MCF 10A (cell line): Measurements from ENCODE around the gene FAM3C. TPM values are rescaled to one million over a fixed set of nuclear protein-coding genes. Genes with fewer than 3 reads are reported as not detected.

Source experiments
- BruUV-seq: library from RNA; stranded (reverse); fragments of 400-500 nt; replicated peaks from 2 replicates; lab custom pipeline; 2021; lab: Mats Ljungman, UMichigan
- CTCF ChIA-PET: fragments of 300-600 bp; sonication (Branson Sonifier 250); formaldehyde crosslinking; extraction: SDS; loops from one replicate; lab custom pipeline; 2021; ENCODE audit warnings: antibody characterized with exemption, inconsistent platforms; lab: Yijun Ruan, JAX
- POLR2A ChIA-PET: fragments of 300-600, 350-650 bp; sonication (Branson Sonifier 250); formaldehyde crosslinking; extraction: SDS; loops from one replicate; lab custom pipeline; 2020; ENCODE audit warnings: antibody characterized with exemption, inconsistent platforms; lab: Yijun Ruan, JAX
- DNase-seq: peaks from one replicate; pipeline ENCODE4 v3.0.0-alpha.2; 2018; ENCODE audit not compliant: unreplicated experiment
- H3K27ac Mint-ChIP-seq: one replicate; pipeline ENCODE4 v1.8.0; 2022; ENCODE audit warnings: mild to moderate bottlenecking, low read depth, mixed read lengths; ENCODE audit not compliant: unreplicated experiment
- H3K27me3 Mint-ChIP-seq: one replicate; pipeline ENCODE4 v1.8.0; 2022; ENCODE audit warnings: mixed read lengths; ENCODE audit not compliant: insufficient read depth, unreplicated experiment
- H3K36me3 Mint-ChIP-seq: one replicate; pipeline ENCODE4 v1.8.0; 2022; ENCODE audit warnings: mild to moderate bottlenecking, moderate library complexity, mixed read lengths; ENCODE audit not compliant: insufficient read depth, unreplicated experiment
- H3K4me1 Mint-ChIP-seq: one replicate; pipeline ENCODE4 v1.8.0; 2022; ENCODE audit warnings: mixed read lengths; ENCODE audit not compliant: insufficient read depth, unreplicated experiment
- H3K4me3 Mint-ChIP-seq: one replicate; pipeline ENCODE4 v1.8.0; 2022; ENCODE audit warnings: mild to moderate bottlenecking, moderate library complexity, mixed read lengths; ENCODE audit not compliant: unreplicated experiment
- H3K9me3 Mint-ChIP-seq: one replicate; pipeline ENCODE4 v1.8.0; 2022; ENCODE audit warnings: mixed read lengths; ENCODE audit not compliant: unreplicated experiment
- intact Hi-C: fragments of 100-400 bp; cut with micrococcal nuclease; formaldehyde crosslinking; loops from 2 replicates; pipeline ENCODE4 v1.14.1; 2022
- total RNA-seq: library from RNA; stranded (reverse); gene quantifications from 2 replicates; pipeline ENCODE4 v1.2.3, GENCODE V29; 2022
- TF ChIP-seq, protein P1 (sequence below): fragments of 200-600 bp; IDR thresholded peaks from one replicate; pipeline ENCODE4 v1.8.0; 2022; ENCODE audit warnings: antibody characterized with exemption, mild to moderate bottlenecking; ENCODE audit not compliant: unreplicated experiment

Gene FAM3C
- total RNA-seq, 1 experiment from 2014 or later, result 56.5 TPM

DNA sequence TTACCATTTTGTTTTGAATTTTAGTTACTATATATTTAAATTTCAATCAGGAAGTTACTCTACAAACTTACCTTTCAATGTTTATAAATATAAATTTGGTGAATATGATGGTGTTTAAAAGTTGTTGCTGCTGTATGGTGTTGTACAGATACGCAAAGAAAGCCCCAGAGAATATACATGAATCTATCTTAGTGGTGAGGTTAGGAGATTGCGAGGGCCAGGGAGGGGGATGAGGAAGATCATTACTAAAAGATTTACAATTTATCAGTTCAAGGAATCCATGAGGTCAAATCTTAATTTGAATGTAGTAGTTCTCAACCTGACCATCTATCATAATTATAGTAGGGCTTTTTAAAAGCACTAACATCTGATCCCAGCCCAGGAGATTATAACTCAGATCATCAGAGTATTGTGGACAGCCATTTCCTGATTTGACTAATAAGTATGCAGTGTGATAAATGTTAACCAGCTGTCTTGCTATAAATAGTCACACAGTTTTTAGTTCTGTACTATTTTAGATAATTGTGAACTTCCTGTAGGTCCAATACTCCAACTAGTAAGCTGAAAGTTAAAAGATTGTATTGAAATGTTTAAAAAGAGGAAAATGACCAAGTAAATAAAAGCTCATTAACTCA is 23.6 kb downstream of the FAM3C start:
- BruUV-seq, result no TSS peak
- POLR2A ChIA-PET, result interaction anchor here (1.2 to 1.4 kb wide), 2 partner anchors 23 to 175 kb away, joined by 3 read pairs; no protein-coding TSS in a partner anchor
- intact Hi-C loops, result no loop called here
- Mint-ChIP-seq H3K4me3 (no peak overlapping the region), H3K9me3 (no peaks in the 10 kb centered on the region), H3K36me3 (peaks cover 48% of the 10 kb centered on the region), H3K4me1 (peaks cover 7% of the 10 kb centered on the region), H3K27me3 (no peaks in the 10 kb centered on the region), H3K27ac (peak overlapping the region; percentile 25)
- TF ChIP-seq, protein P1, sequence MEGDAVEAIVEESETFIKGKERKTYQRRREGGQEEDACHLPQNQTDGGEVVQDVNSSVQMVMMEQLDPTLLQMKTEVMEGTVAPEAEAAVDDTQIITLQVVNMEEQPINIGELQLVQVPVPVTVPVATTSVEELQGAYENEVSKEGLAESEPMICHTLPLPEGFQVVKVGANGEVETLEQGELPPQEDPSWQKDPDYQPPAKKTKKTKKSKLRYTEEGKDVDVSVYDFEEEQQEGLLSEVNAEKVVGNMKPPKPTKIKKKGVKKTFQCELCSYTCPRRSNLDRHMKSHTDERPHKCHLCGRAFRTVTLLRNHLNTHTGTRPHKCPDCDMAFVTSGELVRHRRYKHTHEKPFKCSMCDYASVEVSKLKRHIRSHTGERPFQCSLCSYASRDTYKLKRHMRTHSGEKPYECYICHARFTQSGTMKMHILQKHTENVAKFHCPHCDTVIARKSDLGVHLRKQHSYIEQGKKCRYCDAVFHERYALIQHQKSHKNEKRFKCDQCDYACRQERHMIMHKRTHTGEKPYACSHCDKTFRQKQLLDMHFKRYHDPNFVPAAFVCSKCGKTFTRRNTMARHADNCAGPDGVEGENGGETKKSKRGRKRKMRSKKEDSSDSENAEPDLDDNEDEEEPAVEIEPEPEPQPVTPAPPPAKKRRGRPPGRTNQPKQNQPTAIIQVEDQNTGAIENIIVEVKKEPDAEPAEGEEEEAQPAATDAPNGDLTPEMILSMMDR, result no peak
- CTCF ChIA-PET, result interaction anchor here (1.0 to 2.2 kb wide), 4 partner anchors 11 to 622 kb away, joined by 6 to 11 read pairs (median 8); no protein-coding TSS in a partner anchor
- no peak for DNase-seq

DNA sequence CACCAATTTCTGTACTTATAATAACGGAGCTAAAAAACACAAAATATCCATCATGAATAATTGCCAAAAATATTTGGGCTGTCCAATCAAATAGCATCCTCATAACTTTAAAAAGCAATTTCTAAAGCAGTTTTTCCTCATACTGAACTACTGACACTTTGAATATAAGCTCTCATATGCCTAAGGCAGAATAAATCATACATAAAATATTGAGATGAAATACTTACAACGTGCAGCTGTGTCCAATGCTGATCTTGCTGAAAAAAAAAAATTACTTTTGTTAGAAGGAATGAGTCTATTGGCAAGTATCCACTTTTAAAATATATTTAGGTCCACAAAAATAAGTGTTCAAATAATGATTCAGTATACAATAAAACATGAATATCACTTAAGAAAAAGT is 24.2 kb downstream of the FAM3C start:
- Mint-ChIP-seq H3K9me3 (no peaks in the 10 kb centered on the region), H3K4me1 (peaks cover 7% of the 10 kb centered on the region), H3K27ac (peak overlapping the region; percentile 25), H3K27me3 (no peaks in the 10 kb centered on the region), H3K4me3 (no peak overlapping the region), H3K36me3 (peaks cover 44% of the 10 kb centered on the region)
- ChIA-PET POLR2A (interaction anchor here (1.2 to 1.4 kb wide), 2 partner anchors 24 to 176 kb away, joined by 3 read pairs; no protein-coding TSS in a partner anchor), CTCF (interaction anchor here (1.0 to 2.2 kb wide), 2 partner anchors 176 to 623 kb away, joined by 6 to 11 read pairs; no protein-coding TSS in a partner anchor)
- intact Hi-C loops, result no loop called here
- no TSS peak for BruUV-seq
- no peak for DNase-seq
- TF ChIP-seq, protein P1, result no peak

DNA sequence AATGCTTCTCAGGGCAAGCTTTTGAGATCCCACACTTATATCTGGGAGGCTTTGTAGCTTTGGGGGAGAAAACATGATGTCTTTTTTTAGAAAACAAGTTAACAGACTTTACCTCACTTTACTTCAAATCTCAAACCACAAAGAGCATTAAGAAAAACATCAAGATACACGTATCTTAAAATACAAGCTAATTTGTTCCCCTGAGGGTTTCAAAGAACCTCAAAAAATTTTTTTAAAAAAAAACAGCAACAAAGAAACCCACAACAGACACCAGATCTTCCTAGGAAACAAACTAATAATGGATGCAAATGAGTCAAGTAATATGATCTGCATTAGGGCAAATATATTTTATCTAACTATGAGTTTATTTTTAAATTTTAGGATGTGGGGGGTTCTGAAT is 24.7 kb downstream of the FAM3C start:
- Mint-ChIP-seq H3K27me3 (no peaks in the 10 kb centered on the region), H3K27ac (no peak overlapping the region), H3K4me3 (no peak overlapping the region), H3K36me3 (peaks cover 43% of the 10 kb centered on the region), H3K9me3 (no peaks in the 10 kb centered on the region), H3K4me1 (peaks cover 7% of the 10 kb centered on the region)
- intact Hi-C loops, result no loop called here
- CTCF ChIA-PET, result interaction anchor here (1.0 to 2.2 kb wide), 2 partner anchors 177 to 623 kb away, joined by 6 to 11 read pairs; no protein-coding TSS in a partner anchor
- no peak for DNase-seq
- POLR2A ChIA-PET, result interaction anchor here (1.4 kb wide), 1 partner anchor 176 kb away, joined by 3 read pairs; no protein-coding TSS in a partner anchor
- TF ChIP-seq, protein P1, result no peak
- no TSS peak for BruUV-seq

DNA sequence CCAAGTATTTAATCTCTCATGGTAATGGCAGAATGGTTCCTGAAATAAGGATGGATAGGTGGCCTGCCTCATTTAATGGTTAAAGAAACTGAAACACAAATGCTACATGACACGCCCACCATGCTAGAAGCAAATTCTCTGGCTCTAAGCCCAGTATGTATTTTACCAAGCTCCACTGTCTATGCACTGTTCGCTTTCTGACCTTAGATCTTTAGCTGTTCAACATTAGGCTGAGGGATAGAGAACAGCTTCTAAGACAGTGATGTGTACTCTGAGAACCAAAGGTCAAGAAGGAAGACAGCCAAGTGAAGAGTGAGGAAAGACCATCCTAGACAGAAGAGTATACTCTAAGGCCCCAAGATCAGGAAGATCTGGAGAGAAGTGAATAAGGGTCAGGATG is 26.6 kb downstream of the FAM3C start:
- peaks cover 7% of the 10 kb centered on the region for H3K4me1 Mint-ChIP-seq
- CTCF ChIA-PET, result interaction anchor here (0.6 to 5.1 kb wide), 10 partner anchors 10 to 1316 kb away, joined by 3 to 67 read pairs (median 4); partner anchors contain the start of gene FAM3C
- H3K27me3 Mint-ChIP-seq, result no peaks in the 10 kb centered on the region
- no peaks in the 10 kb centered on the region for H3K9me3 Mint-ChIP-seq
- no peak overlapping the region for H3K27ac Mint-ChIP-seq
- peaks cover 45% of the 10 kb centered on the region for H3K36me3 Mint-ChIP-seq
- intact Hi-C loops, result no loop called here
- TF ChIP-seq, protein P1, result no peak
- POLR2A ChIA-PET, result interaction anchor here (0.9 to 1.2 kb wide), 3 partner anchors 26 to 625 kb away, joined by 3 to 4 read pairs (median 3); partner anchors contain the start of gene FAM3C
- no peak overlapping the region for H3K4me3 Mint-ChIP-seq
- DNase-seq, result peak; percentile 27
- no TSS peak for BruUV-seq
